Astrocyte (in vitro differentiated cells and primary cell): ENCODE data around the gene PLP2. TPM values are rescaled to one million over a fixed set of nuclear protein-coding genes. Genes with fewer than 3 reads are reported as not detected.

ENCODE experiments used
- DNase-seq: peaks from one replicate; pipeline ENCODE4 v3.0.0-alpha.2; 2010; ENCODE audit warnings: low read depth
- FAIRE-seq: peaks from 2 replicates; lab custom pipeline; 2011; peaks lifted over from hg19 to GRCh38; lab: Jason Lieb, UNC
- H2AFZ ChIP-seq: 2 replicates; pipeline ENCODE4 v1.6.0; 2012; ENCODE audit warnings: low read depth, low read length, inconsistent platforms
- H3K27ac ChIP-seq: 2 replicates; pipeline ENCODE4 v1.5.1; 2011; ENCODE audit warnings: low read depth, low read length, inconsistent platforms
- H3K27me3 ChIP-seq: 2 replicates; pipeline ENCODE4 v1.6.0; 2011; ENCODE audit warnings: low read length, inconsistent platforms; ENCODE audit not compliant: insufficient read depth
- H3K36me3 ChIP-seq: 2 replicates; pipeline ENCODE4 v1.5.1; 2011; ENCODE audit warnings: low read length, inconsistent platforms; ENCODE audit not compliant: insufficient read depth
- H3K4me1 ChIP-seq: 2 replicates; pipeline ENCODE4 v1.5.1; 2011; ENCODE audit warnings: low read length, inconsistent platforms; ENCODE audit not compliant: insufficient read depth
- H3K4me2 ChIP-seq: 2 replicates; pipeline ENCODE4 v1.6.0; 2012; ENCODE audit warnings: low read length, inconsistent platforms
- H3K4me3 ChIP-seq: 2 replicates; pipeline ENCODE4 v1.5.1; 2011; ENCODE audit warnings: low read depth, mild to moderate bottlenecking, low read length, inconsistent platforms; ENCODE audit not compliant: insufficient read depth
- H3K79me2 ChIP-seq: 2 replicates; pipeline ENCODE4 v1.6.0; 2012; ENCODE audit warnings: mild to moderate bottlenecking, low read length, inconsistent platforms; ENCODE audit not compliant: insufficient read depth
- H3K9ac ChIP-seq: 2 replicates; pipeline ENCODE4 v1.6.0; 2012; ENCODE audit warnings: mild to moderate bottlenecking, low read length, inconsistent platforms
- H3K9me3 ChIP-seq: 2 replicates; pipeline ENCODE4 v1.5.1; 2012; ENCODE audit warnings: low read depth, mild to moderate bottlenecking, low read length, inconsistent platforms; ENCODE audit not compliant: insufficient read depth
- H4K20me1 ChIP-seq: 2 replicates; pipeline ENCODE4 v1.6.0; 2012; ENCODE audit warnings: low read length, inconsistent platforms; ENCODE audit not compliant: insufficient read depth
- H3K27ac Mint-ChIP-seq: one replicate; pipeline ENCODE4 v1.8.0; 2021; ENCODE audit warnings: mild to moderate bottlenecking, mixed read lengths; ENCODE audit not compliant: unreplicated experiment
- H3K27me3 Mint-ChIP-seq: one replicate; pipeline ENCODE4 v1.8.0; 2021; ENCODE audit warnings: low read depth, mixed read lengths; ENCODE audit not compliant: unreplicated experiment
- H3K36me3 Mint-ChIP-seq: one replicate; pipeline ENCODE4 v1.8.0; 2021; ENCODE audit warnings: low read depth, mixed read lengths; ENCODE audit not compliant: unreplicated experiment
- H3K4me1 Mint-ChIP-seq: one replicate; pipeline ENCODE4 v1.8.0; 2021; ENCODE audit warnings: low read depth, mixed read lengths; ENCODE audit not compliant: unreplicated experiment
- H3K4me3 Mint-ChIP-seq: one replicate; pipeline ENCODE4 v1.8.0; 2021; ENCODE audit warnings: mild to moderate bottlenecking, moderate library complexity, mixed read lengths; ENCODE audit not compliant: unreplicated experiment
- H3K9me3 Mint-ChIP-seq: one replicate; pipeline ENCODE4 v1.8.0; 2021; ENCODE audit warnings: mild to moderate bottlenecking, mixed read lengths; ENCODE audit not compliant: unreplicated experiment
- CTCF ChIP-seq: IDR thresholded peaks from 2 replicates; pipeline ENCODE4 v1.5.1; 2011; ENCODE audit warnings: low read depth, mild to moderate bottlenecking, inconsistent platforms, low read length, moderate library complexity; ENCODE audit not compliant: insufficient read depth
- EZH2 ChIP-seq: IDR thresholded peaks from 2 replicates; pipeline ENCODE4 v1.6.1; 2012; ENCODE audit warnings: mild to moderate bottlenecking, low read length, inconsistent platforms; ENCODE audit not compliant: insufficient read depth
- total RNA-seq: library from RNA; stranded (reverse); gene quantifications from 2 replicates; pipeline ENCODE4 v1.2.1, GENCODE V29; 2021

PLP2 gene
- total RNA-seq, 1 donor from 2014 or later: 109 TPM

GRCh38 chrX:49198540-49199314 lies 27.0 kb downstream of the PLP2 start:
- Histone ChIP-seq H2AFZ (no peak overlapping the region), H3K4me3 (no peak overlapping the region), H3K4me1 (no peaks in the 10 kb centered on the region), H3K9ac (no peak overlapping the region), H3K36me3 (no peaks in the 10 kb centered on the region), H3K27ac (no peak overlapping the region), H3K9me3 (no peaks in the 10 kb centered on the region), H3K4me2 (no peak overlapping the region), H3K79me2 (no peaks in the 10 kb centered on the region), H3K27me3 (no peaks in the 10 kb centered on the region), H4K20me1 (no peaks in the 10 kb centered on the region)
- Mint-ChIP-seq H3K27me3 (peaks cover 6% of the 10 kb centered on the region), H3K27ac (no peak overlapping the region), H3K36me3 (no peaks in the 10 kb centered on the region), H3K4me3 (no peak overlapping the region), H3K4me1 (no peaks in the 10 kb centered on the region), H3K9me3 (no peaks in the 10 kb centered on the region)
- DNase-seq (no peak), FAIRE-seq (no peak)
- TF ChIP-seq EZH2 (no peak), CTCF (no peak)

- H3K27ac ChIP-seq: no peak overlapping the region
- H3K36me3 ChIP-seq: no peaks in the 10 kb centered on the region
- H3K36me3 Mint-ChIP-seq: no peaks in the 10 kb centered on the region
- no peak overlapping the region for H3K4me2 ChIP-seq
- no peak for FAIRE-seq
- no peaks in the 10 kb centered on the region for H3K27me3 ChIP-seq
- no peaks in the 10 kb centered on the region for H4K20me1 ChIP-seq
- H3K4me3 ChIP-seq: no peak overlapping the region
- no peak overlapping the region for H2AFZ ChIP-seq
- no peaks in the 10 kb centered on the region for H3K9me3 ChIP-seq
- H3K4me3 Mint-ChIP-seq: no peak overlapping the region
- no peak for DNase-seq
- no peaks in the 10 kb centered on the region for H3K9me3 Mint-ChIP-seq
- peaks cover 6% of the 10 kb centered on the region for H3K27me3 Mint-ChIP-seq
- no peaks in the 10 kb centered on the region for H3K79me2 ChIP-seq
- TF ChIP-seq CTCF (no peak), EZH2 (no peak)
- no peak overlapping the region for H3K9ac ChIP-seq
- H3K27ac Mint-ChIP-seq: no peak overlapping the region
- H3K4me1 Mint-ChIP-seq: no peaks in the 10 kb centered on the region
- H3K4me1 ChIP-seq: no peaks in the 10 kb centered on the region
These were observed 27.6 kb downstream of the PLP2 start for GRCh38 chrX:49199315-49199595.
